ENCODE results near the gene NFATC3.

NFATC3 gene

GRCh38 chr16:68214726-68215125, 129.6 kb downstream of the NFATC3 start:
- no peak overlapping the region for H3K4me3 ChIP-seq (ENCODE audit: control insufficient read depth, low read depth, low read length)
- no peak for TF ChIP-seq CTCF (conservative IDR thresholded peaks at IDR 0.05; ENCODE audit: control insufficient read depth, insufficient read depth, low read depth, low read length)
- no peak for DNase-seq (ENCODE audit: low read depth)

GRCh38 chr16:68215302-68215701, 130.1 kb downstream of the NFATC3 start:
- no peak overlapping the region for H3K4me3 ChIP-seq (ENCODE audit: control insufficient read depth, low read depth, low read length)
- no peak for DNase-seq (ENCODE audit: low read depth)
- TF ChIP-seq CTCF (conservative IDR thresholded peaks at IDR 0.05; ENCODE audit: control insufficient read depth, insufficient read depth, low read depth, low read length), result no peak

- no peak for DNase-seq (ENCODE audit: low read depth)
- H3K4me3 ChIP-seq (ENCODE audit: control insufficient read depth, low read depth, low read length), result no peak overlapping the region
- no peak for TF ChIP-seq CTCF (conservative IDR thresholded peaks at IDR 0.05; ENCODE audit: control insufficient read depth, insufficient read depth, low read depth, low read length)
Observed at GRCh38 chr16:68216240-68216639, 131.1 kb downstream of the NFATC3 start.

- no peak overlapping the region for H3K4me3 ChIP-seq (ENCODE audit: control insufficient read depth, low read depth, low read length)
- no peak for DNase-seq (ENCODE audit: low read depth)
- no peak for TF ChIP-seq CTCF (conservative IDR thresholded peaks at IDR 0.05; ENCODE audit: control insufficient read depth, insufficient read depth, low read depth, low read length)
Observed at GRCh38 chr16:68217506-68217905, 132.3 kb downstream of the NFATC3 start.

GRCh38 chr16:68219725-68220351, 134.7 kb downstream of the NFATC3 start:
- DNase-seq (ENCODE audit: low read depth), result no peak
- H3K4me3 ChIP-seq (ENCODE audit: control insufficient read depth, low read depth, low read length), result no peak overlapping the region
- TF ChIP-seq CTCF (conservative IDR thresholded peaks at IDR 0.05; ENCODE audit: control insufficient read depth, insufficient read depth, low read depth, low read length), result no peak

- no peak for DNase-seq (ENCODE audit: low read depth)
- no peak overlapping the region for H3K4me3 ChIP-seq (ENCODE audit: control insufficient read depth, low read depth, low read length)
- TF ChIP-seq CTCF (conservative IDR thresholded peaks at IDR 0.05; ENCODE audit: control insufficient read depth, insufficient read depth, low read depth, low read length), result no peak
Observed at GRCh38 chr16:68223072-68223471, 137.9 kb downstream of the NFATC3 start.

GRCh38 chr16:68226116-68226515, 140.9 kb downstream of the NFATC3 start:
- DNase-seq (ENCODE audit: low read depth), result no peak
- TF ChIP-seq CTCF (conservative IDR thresholded peaks at IDR 0.05; ENCODE audit: control insufficient read depth, insufficient read depth, low read depth, low read length), result no peak

More at GRCh38 chr16:68226116-68226515, 140.9 kb downstream of the NFATC3 start:
- H3K4me3 ChIP-seq (ENCODE audit: control insufficient read depth, low read depth, low read length), result no peak overlapping the region

Measured in fibroblast of mammary gland (primary cell).